ENCODE measurements around the gene ERG.

DNA sequence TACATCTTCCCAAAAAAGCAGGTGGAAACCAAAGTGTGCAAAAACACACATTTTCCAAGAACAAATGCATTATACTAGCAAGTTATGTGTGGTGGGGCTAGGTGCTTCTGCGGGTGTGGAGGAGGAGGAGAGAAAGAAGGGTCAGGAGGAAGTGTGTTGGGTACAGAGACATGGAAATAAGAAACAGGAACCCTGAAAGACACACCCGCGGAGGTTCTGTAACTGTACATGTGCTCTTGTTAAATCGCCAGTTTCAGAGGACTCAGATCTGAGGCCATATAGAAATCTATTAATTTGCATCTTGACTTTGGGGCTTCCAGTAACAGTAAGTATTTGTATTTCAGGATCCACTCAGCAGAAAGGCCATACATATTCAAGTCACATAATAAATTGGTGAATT, 30.9 kb downstream of the ERG start:
- no peak for TF ChIP-seq POLR2A (IDR thresholded peaks at IDR 0.05)
- TF ChIP-seq, protein P1, sequence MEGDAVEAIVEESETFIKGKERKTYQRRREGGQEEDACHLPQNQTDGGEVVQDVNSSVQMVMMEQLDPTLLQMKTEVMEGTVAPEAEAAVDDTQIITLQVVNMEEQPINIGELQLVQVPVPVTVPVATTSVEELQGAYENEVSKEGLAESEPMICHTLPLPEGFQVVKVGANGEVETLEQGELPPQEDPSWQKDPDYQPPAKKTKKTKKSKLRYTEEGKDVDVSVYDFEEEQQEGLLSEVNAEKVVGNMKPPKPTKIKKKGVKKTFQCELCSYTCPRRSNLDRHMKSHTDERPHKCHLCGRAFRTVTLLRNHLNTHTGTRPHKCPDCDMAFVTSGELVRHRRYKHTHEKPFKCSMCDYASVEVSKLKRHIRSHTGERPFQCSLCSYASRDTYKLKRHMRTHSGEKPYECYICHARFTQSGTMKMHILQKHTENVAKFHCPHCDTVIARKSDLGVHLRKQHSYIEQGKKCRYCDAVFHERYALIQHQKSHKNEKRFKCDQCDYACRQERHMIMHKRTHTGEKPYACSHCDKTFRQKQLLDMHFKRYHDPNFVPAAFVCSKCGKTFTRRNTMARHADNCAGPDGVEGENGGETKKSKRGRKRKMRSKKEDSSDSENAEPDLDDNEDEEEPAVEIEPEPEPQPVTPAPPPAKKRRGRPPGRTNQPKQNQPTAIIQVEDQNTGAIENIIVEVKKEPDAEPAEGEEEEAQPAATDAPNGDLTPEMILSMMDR (IDR thresholded peaks at IDR 0.05): no peak

Measured in heart left ventricle (tissue), 13 donors.